GM18511 (cell line): ENCODE measurements around the gene ZNF662.

Source experiments
- ATAC-seq: cut with Tn5 transposase; IDR thresholded peaks from one replicate; pipeline ENCODE4 v1.9.1; 2021; ENCODE audit warnings: mild to moderate bottlenecking, moderate library complexity; ENCODE audit not compliant: unreplicated experiment

ZNF662 gene

GRCh38 chr3:42886294-42886822 lies 19.6 kb upstream of the ZNF662 start:
- no peak for ATAC-seq

- no peak for ATAC-seq
These were observed 18.9 kb upstream of the ZNF662 start for GRCh38 chr3:42887084-42887483.

GRCh38 chr3:42891042-42891441 lies 14.9 kb upstream of the ZNF662 start:
- no peak for ATAC-seq

GRCh38 chr3:42892169-42892568 lies 13.8 kb upstream of the ZNF662 start:
- ATAC-seq: no peak

GRCh38 chr3:42892807-42893206 lies 13.1 kb upstream of the ZNF662 start:
- no peak for ATAC-seq

- ATAC-seq: no peak
These were observed 11.0 kb upstream of the ZNF662 start for GRCh38 chr3:42894698-42895579.

- ATAC-seq: no peak
These were observed 10.4 kb upstream of the ZNF662 start for GRCh38 chr3:42895580-42895868.

- no peak for ATAC-seq
These were observed 6.9 kb upstream of the ZNF662 start for GRCh38 chr3:42898896-42899675.

- no peak for ATAC-seq
These were observed 5.5 kb upstream of the ZNF662 start for GRCh38 chr3:42900226-42901072.

GRCh38 chr3:42901073-42901415 lies 4.9 kb upstream of the ZNF662 start:
- no peak for ATAC-seq

GRCh38 chr3:42902257-42902656 lies 3.7 kb upstream of the ZNF662 start:
- ATAC-seq: no peak

GRCh38 chr3:42904076-42904475 lies 1.9 kb upstream of the ZNF662 start:
- ATAC-seq: no peak

GRCh38 chr3:42905740-42906069 lies 237 bp upstream of the ZNF662 start:
- no peak for ATAC-seq

GRCh38 chr3:42906848-42907183 lies 874 bp downstream of the ZNF662 start:
- no peak for ATAC-seq

GRCh38 chr3:42908675-42909074 lies 2.7 kb downstream of the ZNF662 start:
- ATAC-seq: no peak

- no peak for ATAC-seq
These were observed 5.6 kb downstream of the ZNF662 start for GRCh38 chr3:42911551-42911950.

- no peak for ATAC-seq
These were observed 9.0 kb downstream of the ZNF662 start for GRCh38 chr3:42914771-42915515.

GRCh38 chr3:42923606-42924005 lies 17.7 kb downstream of the ZNF662 start:
- ATAC-seq: no peak

GRCh38 chr3:42926310-42926709 lies 20.4 kb downstream of the ZNF662 start:
- ATAC-seq: no peak

- ATAC-seq: no peak
These were observed 28.2 kb downstream of the ZNF662 start for GRCh38 chr3:42934111-42934510.

GRCh38 chr3:42934910-42935309 lies 29.0 kb downstream of the ZNF662 start:
- no peak for ATAC-seq
